ENCODE results near the gene ARHGEF5.

DNA sequence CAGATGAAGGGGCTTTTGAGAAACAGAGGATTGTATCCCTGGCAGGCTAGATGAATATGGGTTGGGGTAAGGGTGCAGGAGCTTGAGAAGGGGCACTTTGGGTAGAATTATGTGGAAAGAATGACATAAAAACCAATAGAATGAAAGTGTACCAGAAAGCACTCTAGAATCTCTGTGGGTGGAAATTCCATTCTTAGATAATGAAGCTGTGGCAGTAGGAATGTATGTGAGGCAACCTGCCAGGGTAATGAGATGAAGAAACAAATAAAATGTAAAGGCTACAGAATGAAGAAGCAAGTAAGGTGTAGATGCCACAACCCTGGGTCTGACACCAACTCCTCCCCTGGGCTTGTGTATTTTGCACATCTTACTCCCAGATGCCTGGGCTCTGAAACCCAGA, 31.5 kb downstream of the ARHGEF5 start:
- TF ChIP-seq, protein P1, sequence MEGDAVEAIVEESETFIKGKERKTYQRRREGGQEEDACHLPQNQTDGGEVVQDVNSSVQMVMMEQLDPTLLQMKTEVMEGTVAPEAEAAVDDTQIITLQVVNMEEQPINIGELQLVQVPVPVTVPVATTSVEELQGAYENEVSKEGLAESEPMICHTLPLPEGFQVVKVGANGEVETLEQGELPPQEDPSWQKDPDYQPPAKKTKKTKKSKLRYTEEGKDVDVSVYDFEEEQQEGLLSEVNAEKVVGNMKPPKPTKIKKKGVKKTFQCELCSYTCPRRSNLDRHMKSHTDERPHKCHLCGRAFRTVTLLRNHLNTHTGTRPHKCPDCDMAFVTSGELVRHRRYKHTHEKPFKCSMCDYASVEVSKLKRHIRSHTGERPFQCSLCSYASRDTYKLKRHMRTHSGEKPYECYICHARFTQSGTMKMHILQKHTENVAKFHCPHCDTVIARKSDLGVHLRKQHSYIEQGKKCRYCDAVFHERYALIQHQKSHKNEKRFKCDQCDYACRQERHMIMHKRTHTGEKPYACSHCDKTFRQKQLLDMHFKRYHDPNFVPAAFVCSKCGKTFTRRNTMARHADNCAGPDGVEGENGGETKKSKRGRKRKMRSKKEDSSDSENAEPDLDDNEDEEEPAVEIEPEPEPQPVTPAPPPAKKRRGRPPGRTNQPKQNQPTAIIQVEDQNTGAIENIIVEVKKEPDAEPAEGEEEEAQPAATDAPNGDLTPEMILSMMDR (optimal IDR thresholded peaks at IDR 0.05 in 1 of 3, IDR thresholded peaks at IDR 0.05 in 1 of 3, conservative IDR thresholded peaks at IDR 0.05 in 1 of 3; ENCODE audit: extremely low read depth in 1 of 3, insufficient read depth in 2 of 3, low read length in 3 of 3) = no peak
- TF ChIP-seq EZH2 (IDR thresholded peaks at IDR 0.05; ENCODE audit: low read length) = no peak

Measured in keratinocyte (primary cell).